Keratinocyte (primary cell): Measurements from ENCODE around the gene RANBP3. TPM values are rescaled to one million over a fixed set of nuclear protein-coding genes. Genes with fewer than 3 reads are reported as not detected.

Experiments used
- DNase-seq: peaks from one replicate; pipeline ENCODE4 v3.0.0-alpha.2; 2011; ENCODE audit warnings: low read depth, missing footprints, low spot score
- FAIRE-seq: peaks from 2 replicates; lab custom pipeline; 2011; peaks lifted over from hg19 to GRCh38; lab: Jason Lieb, UNC
- H2AFZ ChIP-seq: 2 replicates; pipeline ENCODE4 v1.6.0; 2012; ENCODE audit warnings: low read length, control low read depth, inconsistent platforms; ENCODE audit not compliant: control insufficient read depth
- H3K27ac ChIP-seq: 2 replicates; pipeline ENCODE4 v1.5.1; 2011; ENCODE audit warnings: low read length; ENCODE audit not compliant: control insufficient read depth, insufficient read depth
- H3K27me3 ChIP-seq: 3 replicates; pipeline ENCODE4 v1.6.0; 2011; ENCODE audit warnings: low read length; ENCODE audit not compliant: control insufficient read depth, insufficient read depth; ENCODE audit errors: extremely low read depth
- H3K36me3 ChIP-seq, 2 experiments: 2 replicates in 1 of 2; 3 replicates in 1 of 2; pipeline ENCODE4 v1.5.1; 2011; ENCODE audit warnings: low read length in 2 of 2, mild to moderate bottlenecking in 1 of 2; ENCODE audit not compliant: control insufficient read depth in 2 of 2, insufficient read depth in 2 of 2; ENCODE audit errors: extremely low read depth in 1 of 2
- H3K4me1 ChIP-seq: 3 replicates; pipeline ENCODE4 v1.5.1; 2011; ENCODE audit warnings: low read length; ENCODE audit not compliant: control insufficient read depth, insufficient read depth; ENCODE audit errors: extremely low read depth
- H3K4me2 ChIP-seq: 3 replicates; pipeline ENCODE4 v1.6.0; 2011; ENCODE audit warnings: low read depth, low read length; ENCODE audit not compliant: control insufficient read depth, insufficient read depth; ENCODE audit errors: extremely low read depth
- H3K4me3 ChIP-seq, 3 experiments: fragments of 200-600 bp in 1 of 3; sonication (generic) in 1 of 3; 2 replicates in 2 of 3; 3 replicates in 1 of 3; pipeline ENCODE4 v1.5.1; 2011 to 2016; ENCODE audit warnings: low read length in 3 of 3, mild to moderate bottlenecking in 3 of 3, control low read depth in 2 of 3, inconsistent platforms in 1 of 3, low read depth in 1 of 3, mixed read lengths in 1 of 3, mixed run types in 1 of 3, moderate library complexity in 1 of 3; ENCODE audit not compliant: control insufficient read depth in 2 of 3, insufficient read depth in 2 of 3; ENCODE audit errors: extremely low read depth in 1 of 3
- H3K79me2 ChIP-seq: 2 replicates; pipeline ENCODE4 v1.6.0; 2012; ENCODE audit warnings: low read length; ENCODE audit not compliant: control insufficient read depth, insufficient read depth
- H3K9ac ChIP-seq: 3 replicates; pipeline ENCODE4 v1.6.0; 2011; ENCODE audit warnings: low read length; ENCODE audit not compliant: control insufficient read depth, insufficient read depth; ENCODE audit errors: extremely low read depth
- H3K9me1 ChIP-seq: 3 replicates; pipeline ENCODE4 v1.6.0; 2011; ENCODE audit warnings: low read length; ENCODE audit not compliant: control insufficient read depth, insufficient read depth; ENCODE audit errors: extremely low read depth
- H3K9me3 ChIP-seq: 2 replicates; pipeline ENCODE4 v1.5.1; 2012; ENCODE audit warnings: low read depth, low read length; ENCODE audit not compliant: control insufficient read depth
- H4K20me1 ChIP-seq: 3 replicates; pipeline ENCODE4 v1.6.0; 2011; ENCODE audit warnings: low read length; ENCODE audit not compliant: control insufficient read depth, insufficient read depth; ENCODE audit errors: extremely low read depth
- EZH2 ChIP-seq: IDR thresholded peaks from one replicate; pipeline ENCODE4 v1.6.1; 2012; ENCODE audit warnings: inconsistent platforms, mild to moderate bottlenecking, low read length, moderate library complexity
- dilution Hi-C: fragments of 300-500 bp; cut with MboI; formaldehyde crosslinking; loops from one replicate; pipeline ENCODE4 v1.7.0; 2020; ENCODE audit warnings: low sequenced_read_pairs; ENCODE audit not compliant: extremely low pct_ligation_motif_present
- polyA plus RNA-seq, 5 experiments: library from polyadenylated mRNA; depleted of rRNA in 3 of 5; stranded (reverse) in 3 of 5; stranded (forward) in 1 of 5; unstranded in 1 of 5; fragments of >200 nt; gene quantifications; 1 replicate in 1 of 5; 2 replicates in 3 of 5; 3 replicates in 1 of 5; pipeline versions ENCODE4 v1.2.1 to v1.2.3, GENCODE V29; 2011 to 2012; ENCODE audit warnings: missing spikeins in 2 of 5, low read depth in 1 of 5, low replicate concordance in 1 of 5
- TF ChIP-seq, protein P1 (sequence below), 3 experiments: IDR thresholded peaks in 1 of 3; conservative IDR thresholded peaks in 1 of 3; optimal IDR thresholded peaks in 1 of 3; 2 replicates in 2 of 3; 3 replicates in 1 of 3; pipeline versions ENCODE3 to v1.5.1; 2011; ENCODE audit warnings: low read length in 3 of 3, mild to moderate bottlenecking in 3 of 3, moderate library complexity in 2 of 3, control low read depth in 1 of 3, inconsistent platforms in 1 of 3; ENCODE audit not compliant: insufficient read depth in 2 of 3; ENCODE audit errors: extremely low read depth in 1 of 3

Gene RANBP3
- polyA plus RNA-seq, 1 donor (not counting 4 experiments of a cell fraction or from before 2014, with no cell fraction given), result 36.4 TPM

DNA sequence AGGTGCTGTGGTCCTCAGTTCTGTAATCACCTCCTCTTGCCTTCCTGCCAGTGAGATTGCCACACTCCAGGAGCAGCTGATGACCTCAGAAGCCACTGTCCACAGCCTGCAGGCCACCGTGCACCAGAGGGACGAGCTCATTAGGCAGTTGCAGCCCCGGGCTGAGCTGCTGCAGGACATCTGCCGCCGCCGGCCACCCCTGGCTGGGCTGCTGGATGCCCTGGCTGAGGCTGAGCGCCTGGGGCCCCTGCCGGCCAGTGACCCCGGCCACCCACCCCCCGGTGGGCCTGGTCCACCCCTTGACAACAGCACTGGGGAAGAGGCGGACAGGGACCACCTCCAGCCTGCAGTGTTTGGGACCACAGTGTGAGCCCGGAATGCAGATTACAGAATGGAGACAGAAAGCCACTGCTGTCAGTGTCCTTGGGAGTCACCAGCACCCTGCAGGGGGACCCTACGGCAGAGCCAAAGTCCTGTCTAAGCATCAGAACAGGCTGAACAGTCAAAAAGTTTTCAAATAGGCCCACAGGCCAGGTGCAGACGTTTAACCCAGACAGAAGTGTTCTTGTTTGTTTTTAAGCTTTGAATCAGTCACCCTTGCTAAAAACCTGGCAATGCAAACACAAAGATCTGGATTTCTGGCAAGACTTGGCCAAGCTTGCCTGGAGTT, 69.0 kb downstream of the RANBP3 start:
- FAIRE-seq (no peak), DNase-seq (no peak)
- Histone ChIP-seq H3K9ac (no peak overlapping the region), H3K9me1 (no peaks in the 10 kb centered on the region), H3K4me2 (no peak overlapping the region), H3K4me1 (peaks cover 12% of the 10 kb centered on the region), H3K36me3 (no peaks in the 10 kb centered on the region), H3K4me3 (no peak overlapping the region), H4K20me1 (no peaks in the 10 kb centered on the region), H3K27ac (no peak overlapping the region), H2AFZ (no peak overlapping the region), H3K79me2 (no peaks in the 10 kb centered on the region), H3K9me3 (no peaks in the 10 kb centered on the region), H3K27me3 (no peaks in the 10 kb centered on the region)
- TF ChIP-seq, protein P1, sequence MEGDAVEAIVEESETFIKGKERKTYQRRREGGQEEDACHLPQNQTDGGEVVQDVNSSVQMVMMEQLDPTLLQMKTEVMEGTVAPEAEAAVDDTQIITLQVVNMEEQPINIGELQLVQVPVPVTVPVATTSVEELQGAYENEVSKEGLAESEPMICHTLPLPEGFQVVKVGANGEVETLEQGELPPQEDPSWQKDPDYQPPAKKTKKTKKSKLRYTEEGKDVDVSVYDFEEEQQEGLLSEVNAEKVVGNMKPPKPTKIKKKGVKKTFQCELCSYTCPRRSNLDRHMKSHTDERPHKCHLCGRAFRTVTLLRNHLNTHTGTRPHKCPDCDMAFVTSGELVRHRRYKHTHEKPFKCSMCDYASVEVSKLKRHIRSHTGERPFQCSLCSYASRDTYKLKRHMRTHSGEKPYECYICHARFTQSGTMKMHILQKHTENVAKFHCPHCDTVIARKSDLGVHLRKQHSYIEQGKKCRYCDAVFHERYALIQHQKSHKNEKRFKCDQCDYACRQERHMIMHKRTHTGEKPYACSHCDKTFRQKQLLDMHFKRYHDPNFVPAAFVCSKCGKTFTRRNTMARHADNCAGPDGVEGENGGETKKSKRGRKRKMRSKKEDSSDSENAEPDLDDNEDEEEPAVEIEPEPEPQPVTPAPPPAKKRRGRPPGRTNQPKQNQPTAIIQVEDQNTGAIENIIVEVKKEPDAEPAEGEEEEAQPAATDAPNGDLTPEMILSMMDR (optimal IDR thresholded peaks at IDR 0.05 in 1 of 3, IDR thresholded peaks at IDR 0.05 in 1 of 3, conservative IDR thresholded peaks at IDR 0.05 in 1 of 3; ENCODE audit: extremely low read depth in 1 of 3, insufficient read depth in 2 of 3, low read length in 3 of 3), result no peak
- no peak for TF ChIP-seq EZH2
- dilution Hi-C loops, result no loop called here

DNA sequence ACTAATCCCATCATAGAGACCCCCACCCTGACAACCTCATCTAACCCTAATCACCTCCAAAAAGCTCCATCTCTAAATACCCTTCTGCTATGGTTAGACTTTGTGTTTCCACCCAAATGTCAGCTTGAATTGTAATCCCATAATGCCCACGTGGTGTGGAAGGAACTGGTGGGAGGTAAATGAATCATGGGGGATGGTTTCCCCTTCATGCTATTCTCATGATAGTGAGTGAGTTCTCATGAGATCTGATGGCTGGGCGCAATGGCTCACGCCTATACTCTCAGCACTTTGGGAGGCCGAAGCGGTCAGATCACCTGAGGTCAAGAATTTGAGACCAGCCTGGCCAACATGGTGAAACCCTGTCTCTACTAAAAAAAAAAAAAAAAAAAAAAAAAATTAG, 70.7 kb downstream of the RANBP3 start:
- FAIRE-seq (no peak), DNase-seq (no peak)
- H3K4me3 ChIP-seq, result no peak overlapping the region
- H3K36me3 ChIP-seq, result no peaks in the 10 kb centered on the region
- no peak overlapping the region for H3K27ac ChIP-seq
- H3K9me1 ChIP-seq, result no peaks in the 10 kb centered on the region
- TF ChIP-seq, protein P1 (optimal IDR thresholded peaks at IDR 0.05 in 1 of 3, IDR thresholded peaks at IDR 0.05 in 1 of 3, conservative IDR thresholded peaks at IDR 0.05 in 1 of 3; ENCODE audit: extremely low read depth in 1 of 3, insufficient read depth in 2 of 3, low read length in 3 of 3), result no peak
- no peaks in the 10 kb centered on the region for H3K27me3 ChIP-seq
- peaks cover 13% of the 10 kb centered on the region for H3K79me2 ChIP-seq
- no peak overlapping the region for H3K9ac ChIP-seq
- H3K4me2 ChIP-seq, result no peak overlapping the region
- H3K9me3 ChIP-seq, result no peaks in the 10 kb centered on the region
- H4K20me1 ChIP-seq, result no peaks in the 10 kb centered on the region
- dilution Hi-C loops, result no loop called here
- H3K4me1 ChIP-seq, result peaks cover 13% of the 10 kb centered on the region
- no peak overlapping the region for H2AFZ ChIP-seq
